GM19324 (cell line): Measurements from ENCODE around the gene ORAI1.

ENCODE experiments used
- ATAC-seq: cut with Tn5 transposase; IDR thresholded peaks from one replicate; pipeline ENCODE4 v1.9.1; 2021; ENCODE audit warnings: mild to moderate bottlenecking, moderate library complexity; ENCODE audit not compliant: unreplicated experiment, low FRiP score

The ORAI1 gene

DNA sequence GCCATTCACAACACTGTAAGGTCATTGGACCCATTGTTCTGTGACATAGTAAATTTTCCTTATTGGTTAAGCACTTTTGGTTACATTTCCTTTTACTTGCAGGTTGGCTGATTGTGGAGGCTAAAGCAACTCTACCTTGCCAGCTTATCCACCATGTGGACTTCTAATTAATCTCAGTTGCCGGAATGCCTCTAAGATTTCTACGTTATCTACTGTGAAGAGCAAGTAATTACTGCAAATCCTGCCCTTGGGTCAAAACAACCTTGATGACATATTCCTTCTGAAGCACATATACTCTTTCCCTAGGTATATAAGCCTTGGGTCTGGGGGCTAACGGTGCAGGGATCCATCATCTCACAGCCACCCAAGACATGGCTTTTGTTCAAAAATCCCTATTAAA, 62.6 kb downstream of the ORAI1 start:
- no peak for ATAC-seq

DNA sequence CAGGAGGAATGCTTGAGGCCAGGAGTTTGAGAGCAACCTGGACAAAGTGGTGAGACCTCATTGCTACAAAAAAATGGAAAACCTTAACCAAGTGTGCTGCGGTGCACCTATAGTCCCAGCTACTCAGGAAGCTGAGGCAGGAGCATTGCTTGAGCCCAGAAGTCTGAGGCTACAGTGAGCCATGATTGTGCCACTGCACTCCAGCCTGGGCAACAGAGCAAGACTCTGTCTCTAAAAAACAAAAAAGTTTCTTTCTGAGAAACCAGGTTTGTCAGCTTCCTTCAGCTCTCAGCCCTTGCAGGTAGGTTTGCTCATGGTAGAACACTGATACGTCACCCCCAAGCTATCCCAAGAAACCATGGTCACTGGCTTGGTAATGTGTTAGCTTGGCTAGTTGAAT, 63.1 kb downstream of the ORAI1 start:
- ATAC-seq: no peak
